NCI-H2107 treated with DMSO at 0.1 percent for 48 hours (cell line): ENCODE data around the gene OBSL1.

ENCODE experiments used
- DNase-seq: peaks from one replicate; lab custom pipeline; 2025; ENCODE audit not compliant: unreplicated experiment; lab: John Stamatoyannopoulos, UW

The OBSL1 gene

DNA sequence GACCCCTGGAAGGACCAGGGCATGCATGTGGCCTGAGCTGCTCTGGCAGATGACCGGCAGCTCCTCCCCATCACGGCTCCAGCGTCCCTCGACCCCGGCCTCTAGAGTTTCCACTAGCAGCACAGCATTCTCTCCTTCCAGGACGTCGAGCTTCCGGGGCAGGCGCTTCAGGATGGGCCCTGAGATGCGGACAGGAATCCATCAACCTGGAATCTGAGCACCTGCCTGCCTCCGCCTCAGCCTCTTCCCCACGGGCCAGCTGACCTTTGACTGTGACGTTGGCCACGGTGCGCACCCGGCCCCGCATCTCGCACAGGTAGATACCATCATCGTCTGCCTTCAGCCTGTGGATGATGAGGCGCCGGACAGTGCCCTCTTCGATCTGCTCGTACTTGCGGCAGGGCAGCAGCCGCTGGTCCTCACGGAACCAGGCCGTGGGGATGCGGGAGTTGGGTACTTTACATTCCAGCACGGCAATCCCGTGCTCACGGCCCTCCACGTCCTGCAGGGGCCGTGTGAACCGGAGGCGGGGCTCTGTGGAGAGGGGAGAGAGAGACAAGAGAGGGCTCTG, 3.5 kb downstream of the OBSL1 start:
- no peak for DNase-seq

DNA sequence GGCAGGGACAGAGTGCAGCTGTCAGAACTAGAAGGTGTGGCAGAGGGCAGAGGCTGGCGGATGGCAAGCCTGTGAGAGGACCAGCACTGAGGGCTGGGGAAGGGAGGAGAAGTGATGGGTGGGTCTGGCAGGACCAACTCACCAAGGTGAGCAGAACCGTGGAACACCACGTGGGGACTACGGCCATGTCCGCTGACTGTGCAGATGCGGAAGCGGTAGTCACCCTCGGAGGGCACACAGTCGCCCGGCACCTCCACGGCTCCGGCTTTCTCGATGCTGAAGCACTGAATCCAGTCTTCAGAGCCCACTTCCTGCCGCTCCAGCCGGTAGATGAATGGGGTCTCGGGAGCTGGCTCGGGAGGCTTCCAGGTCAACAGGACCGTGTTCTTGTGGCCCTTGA, 4.2 kb downstream of the OBSL1 start:
- DNase-seq: no peak

DNA sequence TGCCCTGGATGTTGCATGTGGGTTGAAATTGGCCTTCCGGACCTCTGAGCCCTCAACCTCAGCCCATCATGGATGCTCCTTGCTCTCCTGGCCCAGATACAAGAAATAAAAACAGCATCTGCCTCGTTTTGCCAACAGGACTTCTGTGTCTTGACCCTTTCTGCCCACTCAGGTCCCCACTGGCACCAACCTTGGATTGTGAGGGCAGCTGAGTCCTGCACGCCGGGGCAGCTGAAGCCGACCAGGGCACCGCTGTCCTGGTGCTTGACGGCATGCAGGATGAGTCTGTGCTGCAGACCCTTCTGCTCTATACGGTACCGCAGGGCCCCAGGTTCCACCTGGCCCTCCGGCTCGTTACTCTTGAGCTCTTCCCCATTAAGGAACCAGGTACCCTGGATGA, 4.7 kb downstream of the OBSL1 start:
- DNase-seq: no peak

DNA sequence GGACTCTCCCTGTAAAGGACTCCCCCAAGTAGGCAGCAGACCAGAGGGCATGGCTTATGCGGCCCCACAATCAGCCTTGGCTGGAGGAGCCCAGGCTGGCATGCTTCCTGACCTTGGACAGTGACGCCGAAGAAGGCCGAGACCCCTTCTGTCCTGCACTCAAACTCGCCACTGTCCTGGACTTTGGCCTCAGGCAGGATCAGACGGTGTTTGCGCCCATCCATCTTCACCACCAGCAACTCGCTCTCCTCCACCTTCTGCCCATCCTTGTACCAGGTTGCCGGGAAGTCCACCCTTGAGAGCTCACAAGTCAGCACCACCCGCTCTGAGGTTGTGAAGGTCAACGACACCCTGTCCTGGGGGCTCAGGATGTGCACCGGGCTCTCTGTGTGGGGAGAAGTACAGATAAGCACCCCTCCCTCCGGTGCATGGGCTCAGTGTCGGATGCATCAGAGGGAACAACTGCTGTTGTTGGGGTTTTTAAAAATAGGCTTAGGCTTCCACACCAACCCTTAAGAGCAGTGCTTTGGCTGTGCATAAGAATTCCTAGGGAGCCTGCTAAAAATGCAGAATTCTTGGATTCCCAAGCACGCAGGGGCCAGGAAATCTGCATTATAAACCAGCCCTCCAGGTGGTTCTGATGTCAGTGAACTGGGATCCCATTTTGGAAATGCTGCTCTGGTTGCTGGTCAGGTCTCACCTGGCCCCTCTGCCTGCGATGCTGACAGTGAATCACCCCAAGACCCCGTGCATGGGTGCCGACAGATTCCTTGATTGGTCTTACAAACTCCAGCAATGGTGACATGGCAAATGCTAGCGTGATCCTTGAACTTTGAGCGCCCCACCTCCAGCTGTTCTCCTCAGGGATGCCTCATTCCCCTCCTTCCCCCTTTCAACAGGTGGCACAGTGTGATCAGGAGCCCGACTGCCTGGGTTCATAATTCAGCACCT, 5.9 kb downstream of the OBSL1 start:
- DNase-seq: no peak

DNA sequence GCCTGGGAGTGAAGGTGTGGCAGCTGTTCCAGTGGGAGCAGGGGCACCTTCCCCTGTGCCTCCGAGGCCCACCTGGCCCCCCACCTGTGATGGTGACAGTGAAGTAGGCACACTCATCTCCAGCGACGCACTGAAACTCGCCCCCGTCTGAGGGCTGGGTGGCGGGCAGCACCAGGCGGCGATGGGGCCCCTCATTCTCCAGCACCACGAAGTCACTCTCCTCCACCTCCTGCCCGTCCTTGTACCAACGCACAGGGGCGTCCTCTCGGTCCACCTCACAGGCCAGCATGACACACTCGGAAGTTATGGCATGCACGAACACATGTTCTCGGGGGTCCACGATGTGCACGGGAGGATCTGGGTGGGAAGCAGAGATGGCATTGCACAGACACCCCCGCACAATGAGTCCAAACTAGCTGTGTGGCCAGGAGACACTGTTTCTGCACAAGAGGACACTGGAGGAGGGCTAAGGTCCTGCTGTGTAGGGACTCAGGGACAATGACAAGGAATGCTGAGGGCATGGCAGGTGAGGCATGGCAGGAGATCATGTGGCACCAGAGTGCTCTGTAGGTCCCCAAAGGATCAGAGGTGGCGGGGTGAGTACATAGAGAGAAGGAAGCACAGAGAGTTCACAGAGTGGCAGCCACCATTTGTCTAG, 7.9 kb downstream of the OBSL1 start:
- DNase-seq: no peak

GRCh38 chr2:219562049-219563020, 9.0 kb downstream of the OBSL1 start:
- no peak for DNase-seq

DNA sequence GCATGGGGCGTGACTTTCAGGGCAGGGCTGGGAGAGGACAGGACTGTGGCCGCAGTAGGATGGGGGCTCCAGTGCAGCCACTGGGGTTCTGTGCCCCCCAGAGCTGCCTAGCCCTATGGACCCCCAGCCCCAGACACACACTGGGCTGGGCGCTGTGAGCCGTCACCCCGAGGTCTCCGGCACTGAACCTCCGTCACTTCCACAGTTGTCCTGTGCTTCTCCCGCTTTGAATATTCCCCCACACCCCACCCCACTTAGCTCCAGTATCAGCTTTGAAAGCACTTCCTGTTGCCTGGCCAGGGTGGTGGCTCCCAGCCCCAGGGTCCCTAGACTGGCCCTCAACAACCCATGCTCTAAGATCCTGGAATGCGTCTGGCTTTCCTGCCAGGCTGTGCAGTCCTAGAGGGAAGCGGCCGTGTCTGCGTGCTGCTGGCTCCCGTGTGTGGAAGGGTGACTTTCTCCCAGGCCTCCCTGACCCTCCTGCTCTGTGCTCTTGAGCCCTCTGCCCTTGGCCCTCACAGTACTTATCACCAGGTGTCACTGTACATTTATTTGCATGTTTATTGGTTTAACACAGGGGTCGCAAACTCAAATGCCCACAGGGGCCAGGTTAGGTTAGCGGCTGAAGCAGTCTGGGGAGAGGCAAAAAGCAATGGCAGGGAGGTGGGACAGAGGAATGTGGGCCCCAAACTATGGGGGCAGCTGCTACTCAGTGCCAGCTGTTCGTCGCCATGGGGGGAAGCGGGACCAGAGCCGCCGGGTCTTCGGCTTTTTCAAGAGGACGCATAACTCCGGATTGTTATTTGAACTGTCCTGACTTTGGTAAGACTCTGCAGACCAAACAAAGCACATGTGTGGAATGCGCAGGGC, 9.9 kb downstream of the OBSL1 start:
- no peak for DNase-seq

DNA sequence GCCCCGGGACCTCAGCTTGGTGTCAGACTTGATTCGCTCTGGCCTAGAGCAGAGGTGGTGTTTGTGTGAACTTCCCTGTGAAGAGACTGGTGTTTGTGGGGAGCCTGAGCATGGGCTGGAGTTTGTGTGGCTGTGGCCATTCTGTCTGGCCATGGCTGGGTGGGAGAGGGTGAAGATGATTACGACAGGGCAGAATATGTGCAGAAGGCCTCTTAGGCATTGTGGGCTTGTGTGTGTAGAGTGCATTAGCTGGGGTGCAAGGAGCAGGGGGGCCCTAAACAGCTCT, 10.5 kb downstream of the OBSL1 start:
- no peak for DNase-seq

DNA sequence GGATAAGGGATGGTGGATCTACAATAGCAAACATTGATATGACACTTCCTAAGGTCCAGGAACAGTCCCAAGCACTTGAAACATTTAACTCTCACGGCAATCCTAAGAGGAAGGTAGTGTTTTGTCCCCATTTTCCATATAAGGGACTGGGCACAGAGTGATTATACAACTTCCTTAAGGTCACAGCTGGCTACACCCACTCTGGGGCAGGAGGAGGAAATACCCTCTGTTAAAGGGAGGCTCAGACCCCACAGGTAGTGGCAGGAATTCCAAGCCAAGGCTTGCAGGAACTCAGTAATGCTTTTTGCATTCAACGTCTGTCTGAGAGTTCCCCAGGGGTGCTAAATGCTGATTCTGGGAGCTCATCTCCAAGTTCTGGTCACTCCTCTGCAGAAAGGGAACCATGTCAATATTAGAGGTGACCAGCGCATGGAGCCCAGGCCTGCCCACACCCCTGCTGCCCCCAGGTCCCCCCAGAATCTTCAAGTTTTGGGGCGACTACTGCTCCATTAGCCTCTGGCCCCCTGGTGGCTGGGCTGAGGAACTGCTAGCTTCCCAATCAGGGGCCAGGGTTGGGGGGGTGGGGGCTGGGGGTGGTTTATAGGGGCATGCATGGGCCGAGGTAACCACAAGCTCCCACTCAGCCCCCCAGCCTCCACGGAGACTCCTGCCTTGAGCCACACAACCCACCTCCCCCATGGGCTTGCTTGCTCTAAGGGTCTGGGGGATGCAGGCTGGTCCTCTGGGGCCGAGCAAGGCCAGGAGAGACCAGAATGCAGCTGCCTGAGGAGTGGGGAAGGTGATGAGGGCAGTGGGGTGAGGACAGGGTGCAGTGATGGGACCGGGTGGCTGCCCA, 11.1 kb downstream of the OBSL1 start:
- DNase-seq: no peak

- no peak for DNase-seq
Observed at GRCh38 chr2:219559156-219559915, 12.0 kb downstream of the OBSL1 start.

GRCh38 chr2:219557791-219558785, 13.3 kb downstream of the OBSL1 start:
- DNase-seq: no peak

GRCh38 chr2:219557320-219557719, 14.0 kb downstream of the OBSL1 start:
- no peak for DNase-seq

- DNase-seq: no peak
Observed at GRCh38 chr2:219556413-219556812, 14.9 kb downstream of the OBSL1 start.

GRCh38 chr2:219555956-219556355, 15.4 kb downstream of the OBSL1 start:
- DNase-seq: no peak

DNA sequence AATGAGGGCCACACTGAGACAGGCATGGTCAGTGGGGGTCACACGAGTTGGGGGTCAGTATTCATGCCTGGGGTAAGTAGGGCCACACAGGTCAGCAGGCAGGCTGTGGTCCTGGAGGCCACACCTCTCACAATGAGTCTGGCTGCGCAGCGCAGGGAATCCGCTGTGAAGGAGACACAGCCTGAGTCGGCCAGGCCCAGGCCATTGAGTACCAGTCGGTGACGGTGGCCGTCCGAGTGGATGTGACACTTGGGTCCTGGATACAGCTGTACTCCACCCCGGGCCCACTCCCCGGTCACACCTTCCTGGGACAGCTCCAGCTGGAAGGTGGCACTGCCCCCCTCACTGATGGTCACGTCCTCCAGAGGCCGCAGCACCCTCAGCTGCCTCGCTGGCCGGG, 17.0 kb downstream of the OBSL1 start:
- no peak for DNase-seq

GRCh38 chr2:219553463-219553963, 17.8 kb downstream of the OBSL1 start:
- no peak for DNase-seq

DNA sequence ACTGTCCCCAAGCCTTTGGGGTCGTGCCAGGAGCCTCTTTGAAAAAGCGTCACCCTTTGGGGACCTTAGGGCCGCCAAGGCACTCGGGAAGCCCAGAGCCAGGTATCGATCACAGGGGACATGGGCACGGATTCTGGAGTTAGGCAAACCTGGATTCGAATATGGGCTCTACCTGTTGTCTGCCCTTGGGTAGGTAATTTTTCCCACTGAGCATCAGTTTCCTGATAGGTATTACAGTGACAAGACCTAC, 18.2 kb downstream of the OBSL1 start:
- no peak for DNase-seq
